IMR-90 (cell line): ENCODE results near the gene ABHD1. TPM values are rescaled to one million over a fixed set of nuclear protein-coding genes. Genes with fewer than 3 reads are reported as not detected.

ENCODE experiments used
- ATAC-seq: fragments of 200-7000 bp; cut with Tn5 transposase; 2 replicates; pipeline ENCODE4 v1.9.1; 2020; ENCODE audit warnings: low read depth, mild to moderate bottlenecking, moderate library complexity
- BruUV-seq: library from RNA; stranded (reverse); fragments of 400-500 nt; replicated peaks from 2 replicates; lab custom pipeline; 2021; lab: Mats Ljungman, UMichigan
- CTCF ChIA-PET: fragments of 300-600 bp; formaldehyde crosslinking; extraction: SDS; loops from one replicate; lab custom pipeline; 2021; ENCODE audit warnings: antibody characterized with exemption; lab: Yijun Ruan, JAX
- POLR2A ChIA-PET: fragments of 300-600 bp; sonication (Branson Sonifier 250); formaldehyde crosslinking; loops from one replicate; lab custom pipeline; 2022; ENCODE audit warnings: antibody characterized with exemption; ENCODE audit not compliant: unreplicated experiment; lab: Charles Lee
- DNase-seq: peaks from one replicate; pipeline ENCODE4 v3.0.0; 2013
- H2AFZ ChIP-seq: replicated peaks from 2 replicates; pipeline ENCODE3; 2013; ENCODE audit warnings: low read length, mild to moderate bottlenecking; ENCODE audit not compliant: poor library complexity
- H2AK5ac ChIP-seq: 2 replicates; pipeline ENCODE4 v1.6.1; 2013; ENCODE audit warnings: low read depth, low read length, inconsistent platforms
- H2AK9ac ChIP-seq: replicated peaks from 2 replicates; pipeline ENCODE3; 2013; ENCODE audit warnings: mild to moderate bottlenecking, low read depth, low read length, moderate library complexity; ENCODE audit not compliant: poor library complexity
- H2BK120ac ChIP-seq: 2 replicates; pipeline ENCODE4 v1.6.1; 2013; ENCODE audit warnings: low read depth, low read length, inconsistent platforms
- H2BK15ac ChIP-seq: 3 replicates; pipeline ENCODE4 v1.6.1; 2013; ENCODE audit warnings: low read depth, low read length, inconsistent platforms
- H2BK20ac ChIP-seq: 2 replicates; pipeline ENCODE4 v1.6.1; 2013; ENCODE audit warnings: low read depth, mild to moderate bottlenecking, inconsistent platforms, low read length, moderate library complexity
- H2BK5ac ChIP-seq: 2 replicates; pipeline ENCODE4 v1.6.1; 2013; ENCODE audit warnings: mild to moderate bottlenecking, low read depth, low read length, inconsistent platforms; ENCODE audit not compliant: poor library complexity, severe bottlenecking
- H3K14ac ChIP-seq: replicated peaks from 2 replicates; pipeline ENCODE4 v1.6.1; 2013; ENCODE audit warnings: low read depth, low read length, inconsistent platforms
- H3K18ac ChIP-seq: 2 replicates; pipeline ENCODE4 v1.6.1; 2013; ENCODE audit warnings: low read depth, low read length, control low read depth
- H3K23ac ChIP-seq: 2 replicates; pipeline ENCODE4 v1.6.1; 2013; ENCODE audit warnings: low read depth, low read length, inconsistent platforms
- H3K27ac ChIP-seq: 2 replicates; pipeline ENCODE4 v1.5.1; 2013; ENCODE audit warnings: mild to moderate bottlenecking, control low read depth, low read length; ENCODE audit not compliant: insufficient read depth
- H3K27me3 ChIP-seq: 2 replicates; pipeline ENCODE4 v1.6.1; 2013; ENCODE audit warnings: low read length; ENCODE audit not compliant: control insufficient read depth, insufficient read depth
- H3K36me3 ChIP-seq: 2 replicates; pipeline ENCODE4 v1.6.1; 2013; ENCODE audit warnings: low read length, mixed read lengths; ENCODE audit not compliant: control insufficient read depth, insufficient read depth
- H3K4ac ChIP-seq: 2 replicates; pipeline ENCODE4 v1.6.1; 2013; ENCODE audit warnings: low read depth, low read length, inconsistent platforms
- H3K4me1 ChIP-seq: 2 replicates; pipeline ENCODE4 v1.6.1; 2013; ENCODE audit warnings: low read length, mixed read lengths; ENCODE audit not compliant: control insufficient read depth, insufficient read depth
- H3K4me2 ChIP-seq: 2 replicates; pipeline ENCODE4 v1.6.1; 2013; ENCODE audit warnings: low read depth, mild to moderate bottlenecking, control low read depth, low read length, moderate library complexity
- H3K4me3 ChIP-seq: 2 replicates; pipeline ENCODE4 v1.5.1; 2013; ENCODE audit warnings: low read depth, mild to moderate bottlenecking, control low read depth, low read length, moderate library complexity; ENCODE audit not compliant: insufficient read depth
- H3K56ac ChIP-seq: 2 replicates; pipeline ENCODE4 v1.6.1; 2013; ENCODE audit warnings: low read length, inconsistent platforms; ENCODE audit not compliant: insufficient read depth; ENCODE audit errors: extremely low read depth
- H3K79me1 ChIP-seq, 2 experiments: 2 replicates each; pipeline ENCODE4 v1.6.1; 2013; ENCODE audit warnings: low read length in 2 of 2, inconsistent platforms in 1 of 2, low read depth in 1 of 2
- H3K9ac ChIP-seq: 2 replicates; pipeline ENCODE4 v1.6.1; 2013; ENCODE audit warnings: low read depth, low read length, control low read depth
- H3K9me1 ChIP-seq: 2 replicates; pipeline ENCODE4 v1.6.1; 2013; ENCODE audit warnings: low read length, inconsistent platforms; ENCODE audit not compliant: insufficient read depth
- H3K9me3 ChIP-seq: 2 replicates; pipeline ENCODE4 v1.6.1; 2013; ENCODE audit warnings: low read length; ENCODE audit not compliant: control insufficient read depth, insufficient read depth
- H4K20me1 ChIP-seq: 2 replicates; pipeline ENCODE4 v1.6.1; 2013; ENCODE audit warnings: low read length, inconsistent platforms; ENCODE audit not compliant: insufficient read depth
- H4K5ac ChIP-seq: 2 replicates; pipeline ENCODE4 v1.6.1; 2013; ENCODE audit warnings: mild to moderate bottlenecking, low read depth, low read length, control low read depth
- H4K8ac ChIP-seq, 2 experiments: 2 replicates each; pipeline ENCODE4 v1.6.1; 2013; ENCODE audit warnings: low read depth in 2 of 2, low read length in 2 of 2, control low read depth in 1 of 2, inconsistent platforms in 1 of 2
- H4K91ac ChIP-seq: 2 replicates; pipeline ENCODE4 v1.6.1; 2013; ENCODE audit warnings: low read depth, low read length, inconsistent platforms; ENCODE audit not compliant: insufficient read depth
- BHLHE40 ChIP-seq: fragments of 150-350 bp; IDR thresholded peaks from 2 replicates; pipeline ENCODE4 v1.6.1; 2016; ENCODE audit warnings: mild to moderate bottlenecking, low read depth, low read length
- CEBPB ChIP-seq: IDR thresholded peaks from 2 replicates; pipeline ENCODE4 v1.6.1; 2012; ENCODE audit warnings: low read depth, low read length, improper control_type of control experiment
- CHD1 ChIP-seq: IDR thresholded peaks from 2 replicates; pipeline ENCODE4 v1.6.1; 2012; ENCODE audit warnings: low read depth, low read length, improper control_type of control experiment
- MAFK ChIP-seq: IDR thresholded peaks from 2 replicates; pipeline ENCODE4 v1.6.1; 2012; ENCODE audit warnings: low read depth, low read length, improper control_type of control experiment
- MAZ ChIP-seq: IDR thresholded peaks from 2 replicates; pipeline ENCODE4 v1.6.1; 2012; ENCODE audit warnings: low read depth, mild to moderate bottlenecking, low read length, improper control_type of control experiment, moderate library complexity, borderline replicate concordance
- MXI1 ChIP-seq: IDR thresholded peaks from 2 replicates; pipeline ENCODE4 v1.6.1; 2012; ENCODE audit warnings: low read depth, mild to moderate bottlenecking, low read length, moderate library complexity, borderline replicate concordance
- NFE2L2 ChIP-seq: fragments of 150-350 bp; IDR thresholded peaks from 2 replicates; pipeline ENCODE4 v1.6.1; 2016; ENCODE audit warnings: low read depth, mild to moderate bottlenecking, low read length
- POLR2A ChIP-seq: IDR thresholded peaks from 2 replicates; pipeline ENCODE4 v1.6.1; 2012; ENCODE audit warnings: mild to moderate bottlenecking, low read depth, low read length
- RAD21 ChIP-seq: IDR thresholded peaks from 2 replicates; pipeline ENCODE4 v1.6.1; 2012; ENCODE audit warnings: low read length, improper control_type of control experiment
- RCOR1 ChIP-seq: IDR thresholded peaks from 2 replicates; pipeline ENCODE4 v1.6.1; 2012; ENCODE audit warnings: mild to moderate bottlenecking, low read length, improper control_type of control experiment; ENCODE audit not compliant: insufficient replicate concordance
- RFX5 ChIP-seq: IDR thresholded peaks from 2 replicates; pipeline ENCODE4 v1.8.0; 2012; ENCODE audit warnings: low read depth, mild to moderate bottlenecking, low read length, moderate library complexity
- SMC3 ChIP-seq: fragments of 150-350 bp; IDR thresholded peaks from 2 replicates; pipeline ENCODE4 v1.6.1; 2016; ENCODE audit warnings: low read depth, mild to moderate bottlenecking, antibody characterized with exemption, low read length, moderate library complexity
- USF2 ChIP-seq: fragments of 150-350 bp; IDR thresholded peaks from 2 replicates; pipeline ENCODE4 v1.6.1; 2017; ENCODE audit warnings: mild to moderate bottlenecking, antibody characterized with exemption, low read length, low read depth
- WGBS, 2 experiments: methylation state at CpG; one replicate each; pipeline versions ENCODE4 v1.1.5 to v1.1.7; 2013; ENCODE audit warnings: missing lambda C conversion rate in 2 of 2; ENCODE audit not compliant: insufficient read length in 1 of 2; ENCODE audit errors: extremely low coverage in 2 of 2; 5-methylcytosine and 5-hydroxymethylcytosine counted together
- dilution Hi-C: fragments of 300-500 bp; cut with HindIII; formaldehyde crosslinking; loops from one replicate; pipeline ENCODE4 v1.14.3; 2018; ENCODE audit warnings: low sequenced_read_pairs; ENCODE audit not compliant: unreplicated experiment
- in situ Hi-C: fragments of 300-500 bp; cut with MboI; formaldehyde crosslinking; loops from 3 replicates; pipeline ENCODE4 v1.14.3; 2019; ENCODE audit warnings: low sequenced_read_pairs, inconsistent platforms, mixed read lengths
- intact Hi-C: fragments of 100-400 bp; cut with micrococcal nuclease; formaldehyde crosslinking; loops from 2 replicates; pipeline ENCODE4 v1.10.0; 2022
- polyA plus RNA-seq, 3 experiments: library from polyadenylated mRNA; depleted of rRNA; stranded (reverse); fragments of >200 nt; gene quantifications; 2 replicates each; pipeline ENCODE4 v1.2.3, GENCODE V29; 2012; ENCODE audit warnings: low replicate concordance in 1 of 3
- total RNA-seq: library from RNA; depleted of rRNA; stranded (reverse); fragments of >200 nt; gene quantifications from 2 replicates; pipeline ENCODE4 v1.2.3, GENCODE V29; 2012
- TF ChIP-seq, protein P1 (sequence below): fragments of 150-350 bp; IDR thresholded peaks from 2 replicates; pipeline ENCODE4 v1.6.1; 2016; ENCODE audit warnings: low read depth, mild to moderate bottlenecking, low read length, moderate library complexity, borderline replicate concordance

Gene ABHD1
- total and polyA plus RNA-seq, 2 of the 4 experiments (the other 2 are of a cell fraction): 0.24 TPM; not detected in 1

DNA sequence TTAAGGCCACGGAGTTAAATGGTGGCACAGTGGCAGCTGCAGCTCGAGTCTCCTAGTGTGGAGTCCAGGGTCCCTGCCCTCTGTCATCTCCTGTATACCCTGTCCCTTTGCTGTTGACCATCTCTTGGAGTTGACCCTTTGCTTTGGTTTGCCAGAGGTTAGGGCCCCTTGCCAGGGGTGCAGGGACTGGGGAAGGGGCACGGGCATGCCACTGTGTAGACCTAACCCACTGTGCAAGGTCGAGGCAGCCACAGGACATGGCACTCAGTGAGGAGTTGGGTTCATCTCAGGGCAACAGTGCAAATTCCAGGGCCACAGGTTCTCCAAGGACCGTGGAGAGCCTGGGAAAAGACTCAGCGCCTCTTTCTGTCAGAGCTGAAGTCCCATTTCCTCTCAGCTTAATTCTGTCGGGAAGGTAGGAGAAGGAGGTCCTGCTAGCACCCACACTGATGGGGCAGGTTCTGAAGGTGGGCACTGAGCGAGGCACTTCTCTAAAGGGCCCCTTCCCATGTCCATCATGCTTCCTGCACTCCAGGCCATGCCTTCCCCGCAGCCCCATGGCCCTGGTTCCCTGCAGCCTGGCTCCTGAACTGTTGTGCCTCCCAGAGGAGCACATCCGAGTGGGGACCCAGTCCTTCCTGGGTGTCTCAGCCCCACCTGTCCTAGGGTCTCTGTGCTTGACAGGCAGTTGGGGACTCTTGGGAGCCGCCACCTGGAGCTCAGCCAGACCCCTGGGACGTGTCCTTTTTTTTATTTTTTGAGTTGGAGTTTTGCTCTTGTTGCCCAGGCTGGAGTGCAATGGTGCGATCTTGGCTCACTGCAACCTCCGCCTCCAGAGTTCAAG, 34.3 kb upstream of the ABHD1 start:
- no peak overlapping the region for H3K14ac ChIP-seq
- ATAC-seq (no peak), DNase-seq (no peak)
- H4K91ac ChIP-seq: no peak overlapping the region
- no peaks in the 10 kb centered on the region; the same call in 1 of the 2 replicates for H3K9me1 ChIP-seq
- no peak overlapping the region for H3K56ac ChIP-seq
- H4K5ac ChIP-seq: no peak overlapping the region
- H3K4me2 ChIP-seq: no peak overlapping the region
- H3K4ac ChIP-seq: no peak overlapping the region
- H3K4me3 ChIP-seq: no peak overlapping the region
- H3K23ac ChIP-seq: no peak overlapping the region
- H4K8ac ChIP-seq: no peak overlapping the region
- H2BK15ac ChIP-seq: no peak overlapping the region
- H2AK9ac ChIP-seq: no peak overlapping the region
- H3K18ac ChIP-seq: no peak overlapping the region
- no TSS peak for BruUV-seq
- no peak overlapping the region for H2BK5ac ChIP-seq
- in situ Hi-C loops (no loop called here), dilution Hi-C loops (no loop called here), intact Hi-C loops (loop anchor here (5.0 kb wide), 1 partner anchor 242 kb away; the partner anchor contains the start of gene DPYSL5)
- H3K79me1 ChIP-seq: peaks cover 0 to 7% of the 10 kb centered on the region in 2 experiments; a peak in 1 of 4 replicates
- no peaks in the 10 kb centered on the region for H3K9me3 ChIP-seq
- POLR2A ChIA-PET: no interaction called here
- H2AFZ ChIP-seq: no peak overlapping the region
- H3K36me3 ChIP-seq: peaks cover 4% of the 10 kb centered on the region; the same call in 1 of the 2 replicates
- H2BK20ac ChIP-seq: no peak overlapping the region
- 79% methylated on average over 7 of the region's 14 CpGs; no CpG with 5 or more reads in 1 of the 2 experiments for WGBS, 2 experiments
- no peaks in the 10 kb centered on the region for H3K27me3 ChIP-seq
- no peak overlapping the region for H3K27ac ChIP-seq
- H2AK5ac ChIP-seq: no peak overlapping the region
- H4K20me1 ChIP-seq: no peaks in the 10 kb centered on the region; the same call in 1 of the 2 replicates
- peaks cover 6% of the 10 kb centered on the region for H3K4me1 ChIP-seq
- H3K9ac ChIP-seq: no peak overlapping the region
- H2BK120ac ChIP-seq: no peak overlapping the region
- CTCF ChIA-PET: interaction anchor here (0.6 to 1.1 kb wide), 4 partner anchors 8 to 243 kb away, joined by 3 read pairs; partner anchors contain the start of gene AGBL5
- no peak for TF ChIP-seq MAFK
- no peak for TF ChIP-seq BHLHE40
- TF ChIP-seq POLR2A: no peak
- TF ChIP-seq CHD1: no peak
- no peak for TF ChIP-seq CEBPB
- no peak for TF ChIP-seq SMC3
- TF ChIP-seq RFX5: no peak
- TF ChIP-seq NFE2L2: no peak
- TF ChIP-seq MXI1: no peak
- TF ChIP-seq RCOR1: no peak
- TF ChIP-seq MAZ: no peak
- TF ChIP-seq, protein P1, sequence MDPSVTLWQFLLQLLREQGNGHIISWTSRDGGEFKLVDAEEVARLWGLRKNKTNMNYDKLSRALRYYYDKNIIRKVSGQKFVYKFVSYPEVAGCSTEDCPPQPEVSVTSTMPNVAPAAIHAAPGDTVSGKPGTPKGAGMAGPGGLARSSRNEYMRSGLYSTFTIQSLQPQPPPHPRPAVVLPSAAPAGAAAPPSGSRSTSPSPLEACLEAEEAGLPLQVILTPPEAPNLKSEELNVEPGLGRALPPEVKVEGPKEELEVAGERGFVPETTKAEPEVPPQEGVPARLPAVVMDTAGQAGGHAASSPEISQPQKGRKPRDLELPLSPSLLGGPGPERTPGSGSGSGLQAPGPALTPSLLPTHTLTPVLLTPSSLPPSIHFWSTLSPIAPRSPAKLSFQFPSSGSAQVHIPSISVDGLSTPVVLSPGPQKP: no peak
- TF ChIP-seq USF2: no peak
- no peak for TF ChIP-seq RAD21
